Caco-2 (cell line): ENCODE data around the gene FAM135A. TPM values are rescaled to one million over a fixed set of nuclear protein-coding genes. Genes with fewer than 3 reads are reported as not detected.
"Not testable (repeated sequence)": the region's sequence is repeated elsewhere in the genome, so short reads cannot be mapped to it uniquely, and the experiment has no call there.

Source experiments
- BruUV-seq: library from RNA; stranded (reverse); fragments of 400-500 nt; replicated peaks from 2 replicates; lab custom pipeline; 2021; lab: Mats Ljungman, UMichigan
- CTCF ChIA-PET: fragments of 300-600 bp; sonication (Branson Sonifier 250); formaldehyde crosslinking; loops from one replicate; lab custom pipeline; 2022; ENCODE audit warnings: antibody characterized with exemption; lab: Charles Lee
- POLR2A ChIA-PET: fragments of 300-600 bp; sonication (Branson Sonifier 250); formaldehyde crosslinking; loops from one replicate; lab custom pipeline; 2022; ENCODE audit warnings: antibody characterized with exemption; lab: Charles Lee
- DNase-seq, 2 experiments: peaks; one replicate each; pipeline versions ENCODE4 v3.0.0 to v3.0.0-alpha.2; 2020 to 2022
- H3K27me3 ChIP-seq: replicated peaks from 2 replicates; pipeline ENCODE4 v1.6.0; 2011; ENCODE audit warnings: low read length; ENCODE audit not compliant: control insufficient read depth, insufficient read depth
- H3K36me3 ChIP-seq: 2 replicates; pipeline ENCODE4 v1.5.1; 2011; ENCODE audit warnings: low read length; ENCODE audit not compliant: control insufficient read depth, insufficient read depth
- H3K4me1 ChIP-seq: fragments of 250-450 bp; sonication (Bioruptor Pico); 2 replicates; pipeline ENCODE4 v1.5.1; 2020; ENCODE audit warnings: mild to moderate bottlenecking
- H3K4me3 ChIP-seq: 2 replicates; pipeline ENCODE4 v1.5.1; 2011; ENCODE audit warnings: low read depth, mild to moderate bottlenecking, control low read depth, low read length
- H3K9me3 ChIP-seq: fragments of 250-450 bp; sonication (Bioruptor Pico); 2 replicates; pipeline ENCODE4 v1.5.1; 2020; ENCODE audit warnings: mild to moderate bottlenecking, moderate library complexity
- H3K27ac Mint-ChIP-seq: one replicate; pipeline ENCODE4 v1.8.0; 2022; ENCODE audit warnings: mixed read lengths; ENCODE audit not compliant: unreplicated experiment
- H3K27me3 Mint-ChIP-seq: one replicate; pipeline ENCODE4 v1.8.0; 2022; ENCODE audit warnings: mixed read lengths; ENCODE audit not compliant: insufficient read depth, unreplicated experiment
- H3K36me3 Mint-ChIP-seq: one replicate; pipeline ENCODE4 v1.8.0; 2022; ENCODE audit warnings: mild to moderate bottlenecking, mixed read lengths; ENCODE audit not compliant: insufficient read depth, unreplicated experiment
- H3K4me1 Mint-ChIP-seq: one replicate; pipeline ENCODE4 v1.8.0; 2022; ENCODE audit warnings: low read depth, mixed read lengths; ENCODE audit not compliant: unreplicated experiment
- H3K4me3 Mint-ChIP-seq: one replicate; pipeline ENCODE4 v1.8.0; 2022; ENCODE audit warnings: mild to moderate bottlenecking, moderate library complexity, mixed read lengths; ENCODE audit not compliant: unreplicated experiment
- H3K9me3 Mint-ChIP-seq: one replicate; pipeline ENCODE4 v1.8.0; 2022; ENCODE audit warnings: mixed read lengths; ENCODE audit not compliant: unreplicated experiment
- CTCF ChIP-seq, 2 experiments: fragments of 200-600 bp in 1 of 2; IDR thresholded peaks; 1 replicate in 1 of 2; 2 replicates in 1 of 2; pipeline versions ENCODE4 v1.5.1 to v1.8.0; 2011 to 2022; ENCODE audit warnings: antibody characterized with exemption in 1 of 2, control low read depth in 1 of 2, inconsistent platforms in 1 of 2, low read depth in 1 of 2, low read length in 1 of 2, mild to moderate bottlenecking in 1 of 2, moderate library complexity in 1 of 2; ENCODE audit not compliant: insufficient read depth in 1 of 2, severe bottlenecking in 1 of 2, unreplicated experiment in 1 of 2
- intact Hi-C: fragments of 100-400 bp; cut with micrococcal nuclease; formaldehyde crosslinking; loops from one replicate; pipeline ENCODE4 v1.10.0; 2022; ENCODE audit not compliant: unreplicated experiment
- total RNA-seq: library from RNA; stranded (reverse); gene quantifications from 2 replicates; pipeline ENCODE4 v1.2.3, GENCODE V29; 2022

Gene FAM135A
- total RNA-seq, 1 experiment from 2014 or later: 18.7 TPM

- no peak overlapping the region for H3K27ac Mint-ChIP-seq
- H3K36me3 ChIP-seq: no peaks in the 10 kb centered on the region
- H3K4me1 Mint-ChIP-seq: no peaks in the 10 kb centered on the region
- H3K4me3 ChIP-seq: no peak overlapping the region
- no peaks in the 10 kb centered on the region for H3K4me1 ChIP-seq
- DNase-seq: no peak
- no peak overlapping the region for H3K4me3 Mint-ChIP-seq
- intact Hi-C loops: loop anchor here (1.0 kb wide), 1 partner anchor 118 kb away; no protein-coding TSS in a partner anchor
- TF ChIP-seq CTCF (IDR thresholded peaks at IDR 0.05; ENCODE audit: insufficient read depth in 1 of 2, low read depth in 1 of 2, low read length in 1 of 2, severe bottlenecking in 1 of 2, unreplicated experiment in 1 of 2): no peak
- H3K9me3 Mint-ChIP-seq: no peaks in the 10 kb centered on the region
- H3K27me3 ChIP-seq: no peaks in the 10 kb centered on the region
- H3K27me3 Mint-ChIP-seq: no peaks in the 10 kb centered on the region
- no TSS peak for BruUV-seq
- ChIA-PET POLR2A (no interaction called here), CTCF (interaction anchor here (0.6 kb wide), 1 partner anchor 89 kb away, joined by 5 read pairs; no protein-coding TSS in a partner anchor)
- no peaks in the 10 kb centered on the region for H3K36me3 Mint-ChIP-seq
- no peaks in the 10 kb centered on the region for H3K9me3 ChIP-seq
Measured at GRCh38 chr6:70489364-70489763, 76.1 kb downstream of the FAM135A start.

GRCh38 chr6:70494833-70495232 is 81.5 kb downstream of the FAM135A start:
- ChIA-PET CTCF (no interaction called here), POLR2A (no interaction called here)

GRCh38 chr6:70495790-70496189 is 82.5 kb downstream of the FAM135A start:
- CTCF ChIA-PET, intact Hi-C loops, H3K27me3 ChIP-seq, H3K36me3 Mint-ChIP-seq, H3K27me3 Mint-ChIP-seq, H3K9me3 Mint-ChIP-seq, H3K27ac Mint-ChIP-seq, H3K4me1 ChIP-seq, BruUV-seq, H3K4me3 Mint-ChIP-seq, H3K4me1 Mint-ChIP-seq, POLR2A ChIA-PET, H3K9me3 ChIP-seq, H3K36me3 ChIP-seq, H3K4me3 ChIP-seq, DNase-seq: not testable (repeated sequence)

More at GRCh38 chr6:70494833-70495232, 81.5 kb downstream of the FAM135A start:
- no peak for TF ChIP-seq CTCF (IDR thresholded peaks at IDR 0.05; ENCODE audit: insufficient read depth in 1 of 2, low read depth in 1 of 2, low read length in 1 of 2, severe bottlenecking in 1 of 2, unreplicated experiment in 1 of 2)
- Mint-ChIP-seq H3K4me3 (no peak overlapping the region), H3K4me1 (no peaks in the 10 kb centered on the region), H3K27me3 (no peaks in the 10 kb centered on the region), H3K36me3 (peaks cover 9% of the 10 kb centered on the region), H3K27ac (no peak overlapping the region), H3K9me3 (no peaks in the 10 kb centered on the region)
- intact Hi-C loops: no loop called here
- Histone ChIP-seq H3K9me3 (no peaks in the 10 kb centered on the region), H3K27me3 (no peaks in the 10 kb centered on the region), H3K4me1 (no peaks in the 10 kb centered on the region), H3K4me3 (no peak overlapping the region), H3K36me3 (no peaks in the 10 kb centered on the region)
- BruUV-seq: no TSS peak
- no peak for DNase-seq

- intact Hi-C loops: no loop called here
- no peak for TF ChIP-seq CTCF (IDR thresholded peaks at IDR 0.05; ENCODE audit: insufficient read depth in 1 of 2, low read depth in 1 of 2, low read length in 1 of 2, severe bottlenecking in 1 of 2, unreplicated experiment in 1 of 2)
- Mint-ChIP-seq H3K4me1 (peaks cover 7% of the 10 kb centered on the region), H3K36me3 (peaks cover 17% of the 10 kb centered on the region), H3K9me3 (no peaks in the 10 kb centered on the region), H3K4me3 (no peak overlapping the region), H3K27me3 (no peaks in the 10 kb centered on the region), H3K27ac (no peak overlapping the region)
- POLR2A ChIA-PET: no interaction called here
- BruUV-seq: no TSS peak
- CTCF ChIA-PET: no interaction called here
- no peak for DNase-seq
- peaks cover 11% of the 10 kb centered on the region for H3K4me1 ChIP-seq
- peaks cover 9% of the 10 kb centered on the region for H3K9me3 ChIP-seq
- H3K27me3 ChIP-seq: no peaks in the 10 kb centered on the region
- H3K36me3 ChIP-seq: no peaks in the 10 kb centered on the region
- H3K4me3 ChIP-seq: no peak overlapping the region
Measured at GRCh38 chr6:70502484-70502883, 89.2 kb downstream of the FAM135A start.
